ENCODE results near the gene RNF169. TPM values are rescaled to one million over a fixed set of nuclear protein-coding genes. Genes with fewer than 3 reads are reported as not detected.

RNF169 gene
- total and polyA plus RNA-seq, 2 of the 4 experiments (the other 2 are of a cell fraction), result 3.6 to 23.3 TPM

GRCh38 chr11:74766905-74767304 lies 18.3 kb downstream of the RNF169 start:
- Histone ChIP-seq H3K9me1 (ENCODE audit: insufficient read depth, low read length) (no peaks in the 10 kb centered on the region), H2BK5ac (ENCODE audit: low read depth, low read length, poor library complexity, severe bottlenecking) (no peak overlapping the region), H3K14ac (replicated peaks; ENCODE audit: low read depth, low read length) (no peak overlapping the region), H3K79me1 (ENCODE audit: low read depth in 1 of 2, low read length in 2 of 2) (peaks cover 42 to 55% of the 10 kb centered on the region in 2 experiments), H2AK5ac (ENCODE audit: low read depth, low read length) (no peak overlapping the region), H4K91ac (ENCODE audit: insufficient read depth, low read depth, low read length) (no peak overlapping the region), H3K27ac (ENCODE audit: insufficient read depth, low read length) (no peak overlapping the region), H2BK15ac (ENCODE audit: low read depth, low read length) (no peak overlapping the region), H2AK9ac (replicated peaks; ENCODE audit: low read depth, low read length, poor library complexity) (no peak overlapping the region), H2BK20ac (ENCODE audit: low read depth, low read length) (no peak overlapping the region), H4K8ac (ENCODE audit: low read depth in 2 of 2, low read length in 2 of 2) (no peak overlapping the region), H3K4ac (ENCODE audit: low read depth, low read length) (no peak overlapping the region), H3K27me3 (ENCODE audit: control insufficient read depth, insufficient read depth, low read length) (no peaks in the 10 kb centered on the region), H2AFZ (replicated peaks; ENCODE audit: low read length, poor library complexity) (no peak overlapping the region), H4K20me1 (ENCODE audit: insufficient read depth, low read length) (peaks cover 26% of the 10 kb centered on the region), H3K4me3 (ENCODE audit: insufficient read depth, low read depth, low read length) (no peak overlapping the region), H3K23ac (ENCODE audit: low read depth, low read length) (no peak overlapping the region), H3K56ac (ENCODE audit: extremely low read depth, insufficient read depth, low read length) (no peak overlapping the region), H3K4me1 (ENCODE audit: control insufficient read depth, insufficient read depth, low read length) (peaks cover 5% of the 10 kb centered on the region; the same call in 1 of the 2 replicates), H3K9me3 (ENCODE audit: control insufficient read depth, insufficient read depth, low read length) (no peaks in the 10 kb centered on the region), H3K18ac (ENCODE audit: low read depth, low read length) (no peak overlapping the region), H3K36me3 (ENCODE audit: control insufficient read depth, insufficient read depth, low read length) (peaks cover 1% of the 10 kb centered on the region; the same call in 1 of the 2 replicates), H4K5ac (ENCODE audit: low read depth, low read length) (no peak overlapping the region), H2BK120ac (ENCODE audit: low read depth, low read length) (no peak overlapping the region), H3K9ac (ENCODE audit: low read depth, low read length) (no peak overlapping the region), H3K4me2 (ENCODE audit: low read depth, low read length) (no peak overlapping the region)
- no peak for ATAC-seq (ENCODE audit: low read depth)
- CTCF ChIA-PET, result no interaction called here
- WGBS, 2 experiments (ENCODE audit: extremely low coverage in 2 of 2, insufficient read length in 1 of 2), result no CpG with 5 or more reads among the region's 1 CpG
- dilution Hi-C loops (cut with HindIII; ENCODE audit: low sequenced_read_pairs, unreplicated experiment) (no loop called here), in situ Hi-C loops (cut with MboI; ENCODE audit: low sequenced_read_pairs) (no loop called here), intact Hi-C loops (cut with micrococcal nuclease) (no loop called here)
- no peak for TF ChIP-seq MXI1 (IDR thresholded peaks at IDR 0.05; ENCODE audit: borderline replicate concordance, low read depth, low read length)
- TF ChIP-seq ELK1 (IDR thresholded peaks at IDR 0.05; ENCODE audit: borderline replicate concordance, low read depth, low read length), result no peak
- TF ChIP-seq SMC3 (IDR thresholded peaks at IDR 0.05; ENCODE audit: low read depth, low read length), result no peak
- TF ChIP-seq CEBPB (IDR thresholded peaks at IDR 0.05; ENCODE audit: low read depth, low read length), result no peak
- TF ChIP-seq RFX5 (IDR thresholded peaks at IDR 0.05; ENCODE audit: low read depth, low read length), result no peak
- TF ChIP-seq RAD21 (IDR thresholded peaks at IDR 0.05; ENCODE audit: low read length), result no peak
- TF ChIP-seq RCOR1 (IDR thresholded peaks at IDR 0.05; ENCODE audit: insufficient replicate concordance, low read length), result no peak
- no peak for TF ChIP-seq POLR2A (IDR thresholded peaks at IDR 0.05; ENCODE audit: low read depth, low read length)
- no peak for TF ChIP-seq MAFK (IDR thresholded peaks at IDR 0.05; ENCODE audit: low read depth, low read length)
- TF ChIP-seq CHD1 (IDR thresholded peaks at IDR 0.05; ENCODE audit: low read depth, low read length), result no peak
- TF ChIP-seq BHLHE40 (IDR thresholded peaks at IDR 0.05; ENCODE audit: low read depth, low read length), result no peak
- TF ChIP-seq MAZ (IDR thresholded peaks at IDR 0.05; ENCODE audit: borderline replicate concordance, low read depth, low read length), result no peak
- TF ChIP-seq NFE2L2 (IDR thresholded peaks at IDR 0.05; ENCODE audit: low read depth, low read length), result no peak
- DNase-seq, result no peak
- no TSS peak for BruUV-seq (replicated peaks)
- POLR2A ChIA-PET (ENCODE audit: unreplicated experiment), result no interaction called here
